HepG2 (cell line): ENCODE measurements around the gene TRPV2. TPM values are rescaled to one million over a fixed set of nuclear protein-coding genes. Genes with fewer than 3 reads are reported as not detected.
A peak's percentile ranks its signal among the peaks of the same experiment; 100 is the strongest.

Experiments used
- GMEB2 ChIP-seq: IDR thresholded peaks from 2 replicates; pipeline ENCODE4 v1.6.1; 2016; ENCODE audit warnings: missing biosample characterization, missing genetic modification reagents, low read depth
- MNT ChIP-seq: fragments of 450-650 bp; IDR thresholded peaks from 2 replicates; pipeline ENCODE4 v1.6.1; 2016
- NCOA2 ChIP-seq: sonication (generic); formaldehyde crosslinking; IDR thresholded peaks from 2 replicates; pipeline ENCODE4 v1.8.0; 2022; ENCODE audit warnings: inconsistent platforms
- NFYC ChIP-seq: IDR thresholded peaks from 2 replicates; pipeline ENCODE4 v1.6.1; 2016; ENCODE audit warnings: missing genetic modification reagents, missing compliant biosample characterization
- NR2C2 ChIP-seq: sonication (generic); formaldehyde crosslinking; IDR thresholded peaks from 2 replicates; pipeline ENCODE4 v1.4.0; 2020; ENCODE audit warnings: missing genetic modification reagents, mild to moderate bottlenecking, moderate library complexity, borderline replicate concordance
- PPARG ChIP-seq: conservative IDR thresholded peaks from 2 replicates; pipeline ENCODE4 v1.6.1; 2016; ENCODE audit warnings: missing biosample characterization, missing genetic modification reagents
- RNF219 ChIP-seq: sonication (generic); formaldehyde crosslinking; IDR thresholded peaks from 2 replicates; pipeline ENCODE4 v1.5.0; 2020; ENCODE audit warnings: mild to moderate bottlenecking, missing genetic modification reagents
- TAF1 ChIP-seq: sonication (generic); formaldehyde crosslinking; IDR thresholded peaks from 2 replicates; pipeline ENCODE4 v1.4.0; 2020; ENCODE audit warnings: missing genetic modification reagents
- TFDP2 ChIP-seq: sonication (generic); formaldehyde crosslinking; IDR thresholded peaks from 2 replicates; pipeline ENCODE4 v1.4.0; 2020; ENCODE audit warnings: missing genetic modification reagents
- TRAFD1 ChIP-seq: sonication (generic); formaldehyde crosslinking; IDR thresholded peaks from 2 replicates; pipeline ENCODE4 v1.5.1; 2020; ENCODE audit warnings: missing genetic modification reagents, mild to moderate bottlenecking, borderline replicate concordance
- ZBTB33 ChIP-seq: sonication (generic); formaldehyde crosslinking; IDR thresholded peaks from 2 replicates; pipeline ENCODE4 v1.4.0; 2020; ENCODE audit warnings: missing genetic modification reagents
- ZBTB7A ChIP-seq: sonication (generic); formaldehyde crosslinking; IDR thresholded peaks from 2 replicates; pipeline ENCODE4 v1.8.0; 2022; ENCODE audit warnings: mild to moderate bottlenecking, missing genetic modification reagents
- ZNF446 ChIP-seq: sonication (generic); formaldehyde crosslinking; IDR thresholded peaks from 2 replicates; pipeline ENCODE4 v1.5.0; 2020; ENCODE audit warnings: mild to moderate bottlenecking, missing genetic modification reagents
- ZNF547 ChIP-seq: sonication (generic); formaldehyde crosslinking; IDR thresholded peaks from 2 replicates; pipeline ENCODE4 v1.5.1; 2020; ENCODE audit warnings: mild to moderate bottlenecking, missing genetic modification reagents
- ZNF75D ChIP-seq: sonication (generic); formaldehyde crosslinking; IDR thresholded peaks from 2 replicates; pipeline ENCODE4 v1.8.1; 2023; ENCODE audit warnings: missing genetic modification reagents, mild to moderate bottlenecking, borderline replicate concordance
- polyA plus RNA-seq, 8 experiments: library from polyadenylated mRNA; depleted of rRNA in 3 of 8; stranded (reverse) in 7 of 8; unstranded in 1 of 8; fragments of >200 nt; fragmentation: Illumina TruSeq in 4 of 8; extraction: Trizol in 4 of 8; gene quantifications; 2 replicates each; pipeline versions ENCODE4 v1.2.1 to v1.2.3, GENCODE V29; 2011 to 2016; ENCODE audit warnings: low read depth in 4 of 8, missing spikeins in 1 of 8, mixed read lengths in 1 of 8; ENCODE audit not compliant: insufficient read depth in 1 of 8
- total RNA-seq, 5 experiments: library from RNA; depleted of rRNA; stranded (reverse); fragments of >200 nt; fragmentation: Illumina TruSeq; extraction: Trizol; gene quantifications; 2 replicates each; pipeline ENCODE4 v1.2.3, GENCODE V29; 2016; ENCODE audit warnings: low read depth in 1 of 5

The TRPV2 gene
- total and polyA plus RNA-seq, 2 of the 13 experiments (the other 11 are each of a cell fraction or from before 2014, with no cell fraction given), result 13.6 to 21.3 TPM

- TF ChIP-seq TRAFD1 (no peak), GMEB2 (CRISPR knock-in tag) (no peak), ZNF547 (CRISPR knock-in tag) (no peak; the same call in 1 of the 2 replicates), ZBTB7A (no peak), TAF1 (CRISPR knock-in tag) (peak; percentile 95), NR2C2 (CRISPR knock-in tag) (peak; percentile 66), ZNF75D (CRISPR knock-in tag) (peak; percentile 6; the same call in 1 of the 2 replicates), ZNF446 (0 out of 2 replicates have a peak, but pooled peaks have one; percentile 79), MNT (peak; percentile 63), RNF219 (CRISPR knock-in tag) (no peak; the same call in 1 of the 2 replicates), NFYC (CRISPR knock-in tag) (peak; percentile 77), ZBTB33 (CRISPR knock-in tag) (0 out of 2 replicates have a peak, but pooled peaks have one; percentile 15), NCOA2 (no peak), PPARG (CRISPR knock-in tag) (0 out of 2 replicates have a peak, but pooled peaks have one; percentile 15), TFDP2 (CRISPR knock-in tag) (peak; percentile 68)
Observed at GRCh38 chr17:16438557-16439302, 23.4 kb downstream of the TRPV2 start (continued).
